Measurements from ENCODE around the gene TOMM7.

GRCh38 chr7:22771194-22771871 lies 51.3 kb downstream of the TOMM7 start:
- TF ChIP-seq CTCF (IDR thresholded peaks at IDR 0.05) (no peak), POLR2A (IDR thresholded peaks at IDR 0.05) (no peak)
